Esophagus muscularis mucosa (tissue), 4 donors: ENCODE data around the gene MUC7. TPM values are rescaled to one million over a fixed set of nuclear protein-coding genes. Genes with fewer than 3 reads are reported as not detected.

Experiments
- DNase-seq: peaks from one replicate; pipeline ENCODE4 v3.0.0-alpha.2; 2017; ENCODE audit errors: extremely low spot score
- H3K27ac ChIP-seq, 4 donors: fragments of 200-600 bp; sonication (generic); replicated peaks in 1 of 4; 1 replicate in 3 of 4; 2 replicates in 1 of 4; pipeline ENCODE4 v1.5.1; 2016 to 2019; ENCODE audit warnings: mild to moderate bottlenecking in 1 of 4
- H3K27me3 ChIP-seq, 4 donors: fragments of 200-600 bp; sonication (generic); one replicate each; pipeline versions ENCODE4 v1.5.1 to v1.6.0; 2016 to 2019
- H3K36me3 ChIP-seq, 4 donors: fragments of 200-600 bp; sonication (generic); one replicate each; pipeline ENCODE4 v1.5.1; 2016 to 2019
- H3K4me1 ChIP-seq, 4 donors: fragments of 200-600 bp; sonication (generic); one replicate each; pipeline ENCODE4 v1.5.1; 2016 to 2019
- H3K4me3 ChIP-seq, 4 donors: fragments of 200-600 bp; sonication (generic); 1 replicate in 2 of 4; 2 replicates in 2 of 4; pipeline ENCODE4 v1.5.1; 2016 to 2019; ENCODE audit warnings: mild to moderate bottlenecking in 4 of 4, moderate library complexity in 1 of 4
- H3K9me3 ChIP-seq, 4 donors: fragments of 200-600 bp; sonication (generic); 1 replicate in 3 of 4; 2 replicates in 1 of 4; pipeline ENCODE4 v1.5.1; 2016 to 2019
- CTCF ChIP-seq, 3 experiments: fragments of 200-600 bp in 2 of 3; fragments of 450-650 bp in 1 of 3; sonication (generic) in 2 of 3; IDR thresholded peaks; one replicate each; pipeline ENCODE4 v1.5.1; 2017 to 2019; ENCODE audit warnings: antibody characterized with exemption in 3 of 3, mild to moderate bottlenecking in 2 of 3, moderate library complexity in 1 of 3
- EP300 ChIP-seq: sonication (generic); formaldehyde crosslinking; IDR thresholded peaks from one replicate; pipeline ENCODE4 v1.6.1; 2017; ENCODE audit warnings: antibody characterized with exemption
- POLR2A ChIP-seq: fragments of 450-650 bp; IDR thresholded peaks from one replicate; pipeline ENCODE4 v1.6.1; 2017; ENCODE audit warnings: antibody characterized with exemption, moderate library complexity, mild to moderate bottlenecking, low read depth
- POLR2AphosphoS5 ChIP-seq, 2 donors: sonication (generic); formaldehyde crosslinking; IDR thresholded peaks; one replicate each; pipeline ENCODE4 v1.6.1; 2017; ENCODE audit warnings: antibody characterized with exemption in 2 of 2
- whole genome bisulfite sequencing: methylation state at CpG from one replicate; pipeline ENCODE4 v1.1.5; 2018; 5-methylcytosine and 5-hydroxymethylcytosine counted together
- intact Hi-C: fragments of 100-400 bp; cut with DNase I; formaldehyde crosslinking; loops from one replicate; pipeline ENCODE4 v1.15.1; 2023
- total RNA-seq, 4 donors: library from RNA; depleted of rRNA; stranded (reverse); fragments of >200 nt; gene quantifications; one replicate each; pipeline versions ENCODE4 v1.1.0 to v1.2.1, GENCODE V29; 2016

The MUC7 gene
- total RNA-seq, 4 donors from 2014 or later = not detected

- no peaks in the 10 kb centered on the region for H3K4me1 ChIP-seq
- no peaks in the 10 kb centered on the region for H3K9me3 ChIP-seq
- 85% methylated on average over 2 of the region's 2 CpGs for WGBS
- TF ChIP-seq POLR2A (no peak), EP300 (no peak), POLR2AphosphoS5 (IDR thresholded peaks at IDR 0.05) (no peak)
- H3K36me3 ChIP-seq = no peaks in the 10 kb centered on the region
- intact Hi-C loops = no loop called here
- H3K4me3 ChIP-seq = no peak within 1 kb of the TSS
- no peak for DNase-seq
- H3K27me3 ChIP-seq = no peaks in the 10 kb centered on the region
- no peak within 1 kb of the TSS for H3K27ac ChIP-seq
Measured at GRCh38 chr4:70518269-70518668, 46.3 kb downstream of the MUC7 start, which contains the start of gene AMTN. AMTN (plus strand) TSS chr4:70518569; CDS start chr4:70518778, 209 bp downstream.

- intact Hi-C loops = no loop called here
- no peaks in the 10 kb centered on the region for H3K4me1 ChIP-seq
- DNase-seq = no peak
- no peaks in the 10 kb centered on the region for H3K27me3 ChIP-seq
- H3K27ac ChIP-seq = no peak overlapping the region
- WGBS = 53% methylated on average over 3 of the region's 3 CpGs
- no peaks in the 10 kb centered on the region for H3K9me3 ChIP-seq
- H3K36me3 ChIP-seq = no peaks in the 10 kb centered on the region
- no peak for TF ChIP-seq POLR2A
- TF ChIP-seq EP300 = no peak
- TF ChIP-seq CTCF (IDR thresholded peaks at IDR 0.05) = no peak
- TF ChIP-seq POLR2AphosphoS5 (IDR thresholded peaks at IDR 0.05) = no peak
- H3K4me3 ChIP-seq = no peak overlapping the region
Measured at GRCh38 chr4:70518716-70519115, 46.7 kb downstream of the MUC7 start.

- intact Hi-C loops = no loop called here
- H3K27me3 ChIP-seq = no peaks in the 10 kb centered on the region
- H3K27ac ChIP-seq = no peak overlapping the region
- no peaks in the 10 kb centered on the region for H3K36me3 ChIP-seq
- H3K4me1 ChIP-seq = no peaks in the 10 kb centered on the region
- no peaks in the 10 kb centered on the region for H3K9me3 ChIP-seq
- no peak overlapping the region for H3K4me3 ChIP-seq
- 78% methylated on average over 7 of the region's 7 CpGs for WGBS
- TF ChIP-seq POLR2A (no peak), EP300 (no peak), CTCF (IDR thresholded peaks at IDR 0.05) (no peak), POLR2AphosphoS5 (IDR thresholded peaks at IDR 0.05) (no peak)
- no peak for DNase-seq
Measured at GRCh38 chr4:70522626-70523025, 50.6 kb downstream of the MUC7 start.

- TF ChIP-seq POLR2A (no peak), EP300 (no peak), CTCF (IDR thresholded peaks at IDR 0.05) (no peak), POLR2AphosphoS5 (IDR thresholded peaks at IDR 0.05) (no peak)
- Histone ChIP-seq H3K36me3 (no peaks in the 10 kb centered on the region), H3K27me3 (no peaks in the 10 kb centered on the region), H3K27ac (no peak overlapping the region), H3K9me3 (no peaks in the 10 kb centered on the region), H3K4me1 (no peaks in the 10 kb centered on the region), H3K4me3 (no peak overlapping the region)
- intact Hi-C loops = no loop called here
- WGBS = 67% methylated on average over 5 of the region's 5 CpGs
- DNase-seq = no peak
Measured at GRCh38 chr4:70530997-70531396, 59.0 kb downstream of the MUC7 start.

GRCh38 chr4:70531981-70532380, 60.0 kb downstream of the MUC7 start:
- Histone ChIP-seq H3K27ac (no peak overlapping the region), H3K36me3 (no peaks in the 10 kb centered on the region), H3K9me3 (no peaks in the 10 kb centered on the region), H3K4me3 (no peak overlapping the region), H3K27me3 (no peaks in the 10 kb centered on the region), H3K4me1 (no peaks in the 10 kb centered on the region)
- 82% methylated on average over 2 of the region's 2 CpGs for WGBS
- TF ChIP-seq POLR2AphosphoS5 (IDR thresholded peaks at IDR 0.05) (no peak), CTCF (IDR thresholded peaks at IDR 0.05) (no peak), EP300 (no peak), POLR2A (no peak)
- no peak for DNase-seq
- intact Hi-C loops = no loop called here

Other genes starting within 250 kb of the MUC7 start
- gene FDCSP, start 246.1 kb upstream of the MUC7 start, total RNA-seq = not detected
- gene CSN3, start 229.6 kb upstream of the MUC7 start, total RNA-seq = not detected
- not detected for gene CABS1, start 137.2 kb upstream of the MUC7 start, total RNA-seq
- not detected for gene SMR3A, start 111.4 kb upstream of the MUC7 start, total RNA-seq
- not detected for gene SMR3B, start 89.1 kb upstream of the MUC7 start, total RNA-seq
- gene OPRPN, start 74.3 kb upstream of the MUC7 start, total RNA-seq = not detected
- gene AMTN, start 46.4 kb downstream of the MUC7 start, total RNA-seq = not detected
- not detected for gene AMBN, start 120.1 kb downstream of the MUC7 start, total RNA-seq
- not detected for gene ENAM, start 156.5 kb downstream of the MUC7 start, total RNA-seq
- 10 to 100 TPM in 1 of 4 donors, 1 to 10 TPM in 3; 2.1 to 18.6 (median 3.9) TPM for gene JCHAIN, start 194.3 kb downstream of the MUC7 start, total RNA-seq
- 10 to 100 TPM; 19.9 to 31.3 (median 21.8) TPM for gene UTP3, start 216.3 kb downstream of the MUC7 start, total RNA-seq
- 10 to 100 TPM; 30.5 to 51.9 (median 33.2) TPM for gene RUFY3, start 249.8 kb downstream of the MUC7 start, total RNA-seq